Brain microvascular endothelial cell (primary cell): ENCODE results near the gene PGD.

Experiments
- DNase-seq: peaks from one replicate; pipeline ENCODE4 v3.0.0-alpha.2; 2020
- H3K27ac ChIP-seq: fragments of 250-450 bp; sonication (Bioruptor Pico); 2 replicates; pipeline ENCODE4 v1.5.1; 2020; ENCODE audit warnings: mild to moderate bottlenecking, moderate library complexity
- H3K27me3 ChIP-seq: fragments of 250-450 bp; sonication (Bioruptor Pico); replicated peaks from 2 replicates; pipeline ENCODE4 v1.5.1; 2020; ENCODE audit warnings: mild to moderate bottlenecking
- H3K36me3 ChIP-seq: fragments of 250-450 bp; sonication (Bioruptor Pico); replicated peaks from 2 replicates; pipeline ENCODE4 v1.5.1; 2020; ENCODE audit warnings: mild to moderate bottlenecking
- H3K4me3 ChIP-seq: 2 replicates; pipeline ENCODE4 v1.5.1; 2011; ENCODE audit warnings: low read depth, mild to moderate bottlenecking, control low read depth, low read length, moderate library complexity
- CTCF ChIP-seq: IDR thresholded peaks from 2 replicates; pipeline ENCODE4 v1.5.1; 2011; ENCODE audit warnings: low read depth, mild to moderate bottlenecking, moderate library complexity, low read length, control low read depth, inconsistent platforms; ENCODE audit errors: missing control alignments
- in situ Hi-C: cut with HindIII; loops from 2 replicates; pipeline ENCODE4 v1.10.0; 2017; ENCODE audit warnings: low sequenced_read_pairs, low pct_ligation_motif_present

The PGD gene

GRCh38 chr1:10380594-10381275 is 18.1 kb upstream of the PGD start:
- DNase-seq: peak; percentile 94
- no peak overlapping the region for H3K4me3 ChIP-seq
- H3K27me3 ChIP-seq: no peaks in the 10 kb centered on the region
- no peak for TF ChIP-seq CTCF
- H3K27ac ChIP-seq: peak overlapping the region; percentile 68
- in situ Hi-C loops: no loop called here
- H3K36me3 ChIP-seq: no peaks in the 10 kb centered on the region

GRCh38 chr1:10383630-10384029 is 15.2 kb upstream of the PGD start:
- Histone ChIP-seq H3K27me3 (no peaks in the 10 kb centered on the region), H3K36me3 (no peaks in the 10 kb centered on the region), H3K27ac (no peak overlapping the region), H3K4me3 (no peak overlapping the region)
- in situ Hi-C loops: no loop called here
- DNase-seq: no peak
- TF ChIP-seq CTCF: no peak

GRCh38 chr1:10384219-10384618 is 14.6 kb upstream of the PGD start:
- no peaks in the 10 kb centered on the region for H3K36me3 ChIP-seq
- in situ Hi-C loops: no loop called here
- no peak for DNase-seq
- no peak overlapping the region for H3K27ac ChIP-seq
- no peak for TF ChIP-seq CTCF
- H3K27me3 ChIP-seq: no peaks in the 10 kb centered on the region
- H3K4me3 ChIP-seq: no peak overlapping the region

GRCh38 chr1:10386761-10387676 is 11.8 kb upstream of the PGD start:
- H3K27ac ChIP-seq: peak overlapping the region; percentile 81
- no peaks in the 10 kb centered on the region for H3K27me3 ChIP-seq
- no peak overlapping the region for H3K4me3 ChIP-seq
- in situ Hi-C loops: no loop called here
- DNase-seq: no peak
- H3K36me3 ChIP-seq: no peaks in the 10 kb centered on the region
- no peak for TF ChIP-seq CTCF

- peak; percentile 44 for TF ChIP-seq CTCF
- no peak overlapping the region for H3K4me3 ChIP-seq
- H3K27me3 ChIP-seq: no peaks in the 10 kb centered on the region
- no peaks in the 10 kb centered on the region for H3K36me3 ChIP-seq
- peak overlapping the region; percentile 81 for H3K27ac ChIP-seq
- in situ Hi-C loops: no loop called here
- DNase-seq: peak; percentile 31
Observed at GRCh38 chr1:10387677-10388386, 11.0 kb upstream of the PGD start.
